Smooth muscle cell (in vitro differentiated cells): ENCODE results near the gene COQ9. TPM values are rescaled to one million over a fixed set of nuclear protein-coding genes. Genes with fewer than 3 reads are reported as not detected.

Source experiments
- DNase-seq: peaks from one replicate; lab custom pipeline; 2025; ENCODE audit not compliant: unreplicated experiment; lab: John Stamatoyannopoulos, UW
- H2AFZ ChIP-seq: fragments of 200-600 bp; sonication (generic); 2 replicates; pipeline ENCODE4 v1.6.0; 2016; ENCODE audit warnings: antibody characterized with exemption, low read depth, mild to moderate bottlenecking
- H3F3A ChIP-seq: fragments of 200-600 bp; sonication (generic); 2 replicates; pipeline ENCODE4 v1.6.0; 2017; ENCODE audit warnings: antibody characterized with exemption, low read depth
- H3K27ac ChIP-seq: fragments of 200-600 bp; sonication (generic); 2 replicates; pipeline ENCODE4 v1.5.1; 2016; ENCODE audit warnings: low read depth, mild to moderate bottlenecking
- H3K27me3 ChIP-seq: fragments of 200-600 bp; sonication (generic); 2 replicates; pipeline ENCODE4 v1.6.1; 2016; ENCODE audit warnings: low read depth, mild to moderate bottlenecking
- H3K36me3 ChIP-seq: fragments of 200-600 bp; sonication (generic); 2 replicates; pipeline ENCODE4 v1.5.1; 2016; ENCODE audit warnings: low read depth
- H3K4me1 ChIP-seq: fragments of 200-600 bp; sonication (generic); 2 replicates; pipeline ENCODE4 v1.5.1; 2016; ENCODE audit warnings: low read depth
- H3K4me2 ChIP-seq: fragments of 200-600 bp; sonication (generic); 2 replicates; pipeline ENCODE4 v1.6.0; 2016; ENCODE audit warnings: mild to moderate bottlenecking
- H3K4me3 ChIP-seq: fragments of 200-600 bp; sonication (generic); 2 replicates; pipeline ENCODE4 v1.5.1; 2016; ENCODE audit warnings: mild to moderate bottlenecking
- H3K79me2 ChIP-seq: fragments of 200-600 bp; sonication (generic); 2 replicates; pipeline ENCODE4 v1.6.0; 2016; ENCODE audit warnings: low read depth, mild to moderate bottlenecking
- H3K9ac ChIP-seq: fragments of 200-600 bp; sonication (generic); 2 replicates; pipeline ENCODE4 v1.6.0; 2016; ENCODE audit warnings: low read depth
- H3K9me3 ChIP-seq: fragments of 200-600 bp; sonication (generic); replicated peaks from 2 replicates; pipeline ENCODE4 v1.5.1; 2016; ENCODE audit warnings: low read depth
- H4K20me1 ChIP-seq: fragments of 200-600 bp; sonication (generic); 2 replicates; pipeline ENCODE4 v1.6.0; 2016; ENCODE audit warnings: low read depth
- CTCF ChIP-seq: fragments of 200-600 bp; sonication (generic); IDR thresholded peaks from 2 replicates; pipeline ENCODE4 v1.5.1; 2017; ENCODE audit warnings: borderline replicate concordance, mild to moderate bottlenecking, antibody characterized with exemption; ENCODE audit not compliant: insufficient read depth, poor library complexity, severe bottlenecking
- WGBS: methylation state at CpG from one replicate; pipeline ENCODE4 v1.1.7; 2016; ENCODE audit warnings: low lambda C conversion rate; 5-methylcytosine and 5-hydroxymethylcytosine counted together
- polyA plus RNA-seq: library from polyadenylated mRNA; unstranded; fragments of >200 nt; fragmentation: Nextera tagmentation; extraction: Ambion mirVana; gene quantifications from 2 replicates; pipeline ENCODE4 v1.2.1, GENCODE V29; 2016
- total RNA-seq: library from RNA; depleted of rRNA; stranded (reverse); fragments of >200 nt; gene quantifications from 2 replicates; pipeline ENCODE4 v1.2.3, GENCODE V29; 2014

COQ9 gene
- total and polyA plus RNA-seq, 2 experiments from 2014 or later = 34.7 to 62.1 TPM

DNA sequence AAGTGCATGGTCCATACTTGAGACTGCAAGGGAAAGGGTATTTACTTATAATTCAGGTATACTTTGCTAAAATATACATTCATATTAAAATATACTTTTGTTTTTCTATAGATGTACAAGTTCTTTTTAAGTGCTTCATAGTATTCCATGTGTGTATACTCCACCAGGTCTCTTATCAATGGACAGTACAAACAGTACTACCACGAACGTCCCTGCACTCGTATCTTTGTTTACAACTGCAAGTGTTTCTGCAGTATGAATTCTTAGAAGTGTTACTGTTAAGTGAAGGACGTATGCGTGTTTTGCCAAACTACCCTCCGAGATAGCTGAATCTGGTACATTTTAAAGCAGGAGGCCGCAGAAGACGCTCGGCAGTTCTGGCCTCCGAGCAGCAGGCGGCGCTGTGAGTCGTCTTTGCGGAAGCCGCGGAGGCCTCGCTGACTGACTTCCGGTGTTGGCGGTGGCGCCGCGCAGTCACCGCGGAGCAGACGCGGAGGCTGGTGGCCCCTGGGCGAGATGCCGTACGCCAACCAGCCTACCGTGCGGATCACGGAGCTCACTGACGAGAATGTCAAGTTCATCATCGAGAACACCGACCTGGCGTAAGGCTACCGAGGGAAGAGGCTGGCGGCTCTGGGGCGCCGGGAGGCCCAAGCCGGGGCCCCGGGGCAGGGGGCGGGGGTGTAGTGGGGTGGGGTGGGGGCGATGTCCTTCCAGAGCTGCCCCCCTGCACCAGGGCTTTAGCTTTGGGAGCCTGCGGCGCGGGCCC, 15.1 kb downstream of the COQ9 start, which contains the start of gene POLR2C:
Gene POLR2C (plus strand): TSS at position 471 of the 769 bp plus-strand sequence. CDS start 46 bp downstream, at position 517.
- peak; percentile 96 for TF ChIP-seq CTCF
- H3K9ac ChIP-seq = peak within 1 kb of the TSS; percentile 93
- H3K9me3 ChIP-seq = no peaks in the 10 kb centered on the region
- 3% methylated on average over 40 of the region's 47 CpGs for WGBS
- no peaks in the 10 kb centered on the region for H3K27me3 ChIP-seq
- H4K20me1 ChIP-seq = peaks cover 30% of the 10 kb centered on the region
- H3K4me3 ChIP-seq = peak within 1 kb of the TSS; percentile 93
- H3K36me3 ChIP-seq = peaks cover 7% of the 10 kb centered on the region
- DNase-seq = peak; percentile 55
- peak within 1 kb of the TSS; percentile 70 for H2AFZ ChIP-seq
- peak within 1 kb of the TSS; percentile 100 for H3K4me2 ChIP-seq
- peaks cover 7% of the 10 kb centered on the region for H3K4me1 ChIP-seq
- H3K27ac ChIP-seq = peak within 1 kb of the TSS; percentile 35
- peaks cover 2% of the 10 kb centered on the region for H3F3A ChIP-seq
- H3K79me2 ChIP-seq = peaks cover 42% of the 10 kb centered on the region

- Histone ChIP-seq H3K9ac (peak overlapping the region; percentile 93), H3K36me3 (peaks cover 10% of the 10 kb centered on the region), H3K27me3 (no peaks in the 10 kb centered on the region), H4K20me1 (peaks cover 36% of the 10 kb centered on the region), H3K4me2 (peak overlapping the region; percentile 100), H3K4me1 (peaks cover 7% of the 10 kb centered on the region), H2AFZ (no peak overlapping the region), H3K9me3 (no peaks in the 10 kb centered on the region), H3K27ac (peak overlapping the region; percentile 35), H3K79me2 (peaks cover 48% of the 10 kb centered on the region), H3K4me3 (peak overlapping the region; percentile 93), H3F3A (peaks cover 6% of the 10 kb centered on the region)
- no peak for TF ChIP-seq CTCF
- DNase-seq = no peak
- WGBS = 2% methylated on average over 16 of the region's 16 CpGs
Measured at GRCh38 chr16:57462978-57463362, 15.7 kb downstream of the COQ9 start.

- Histone ChIP-seq H2AFZ (no peak overlapping the region), H3K4me2 (no peak overlapping the region), H3K4me1 (peaks cover 7% of the 10 kb centered on the region), H3K9ac (no peak overlapping the region), H4K20me1 (peaks cover 46% of the 10 kb centered on the region), H3K27me3 (no peaks in the 10 kb centered on the region), H3F3A (peaks cover 6% of the 10 kb centered on the region), H3K27ac (no peak overlapping the region), H3K4me3 (no peak overlapping the region), H3K9me3 (no peaks in the 10 kb centered on the region), H3K36me3 (peaks cover 5% of the 10 kb centered on the region), H3K79me2 (peaks cover 48% of the 10 kb centered on the region)
- DNase-seq = no peak
- WGBS = 94% methylated on average over 2 of the region's 2 CpGs
- no peak for TF ChIP-seq CTCF
Measured at GRCh38 chr16:57464523-57464922, 17.2 kb downstream of the COQ9 start.

GRCh38 chr16:57468346-57468745, 21.1 kb downstream of the COQ9 start:
- 96% methylated on average over 2 of the region's 2 CpGs for WGBS
- no peak for TF ChIP-seq CTCF
- Histone ChIP-seq H3K36me3 (peaks cover 5% of the 10 kb centered on the region), H2AFZ (no peak overlapping the region), H3K79me2 (peaks cover 39% of the 10 kb centered on the region), H3K9me3 (no peaks in the 10 kb centered on the region), H3K4me3 (no peak overlapping the region), H3K4me1 (peaks cover 5% of the 10 kb centered on the region), H3K9ac (no peak overlapping the region), H3F3A (peaks cover 11% of the 10 kb centered on the region), H4K20me1 (peaks cover 56% of the 10 kb centered on the region), H3K27ac (no peak overlapping the region), H3K27me3 (no peaks in the 10 kb centered on the region), H3K4me2 (no peak overlapping the region)
- DNase-seq = no peak
